ENCODE measurements around the gene SSH2.

- TF ChIP-seq EZH2 (IDR thresholded peaks at IDR 0.05): no peak
- TF ChIP-seq CTCF (IDR thresholded peaks at IDR 0.05): no peak
Measured at GRCh38 chr17:29929533-29930408, at the start of gene SSH2.

Measured in neural progenitor cell (in vitro differentiated cells).